Activated naive CD8-positive, alpha-beta T cell (primary cell): Measurements from ENCODE around the gene DOK5.

Experiments
- H3K27ac Mint-ChIP-seq: one replicate; pipeline ENCODE4 v1.8.0; 2021; ENCODE audit warnings: mixed read lengths
- H3K27me3 Mint-ChIP-seq: one replicate; pipeline ENCODE4 v1.8.0; 2021; ENCODE audit warnings: mixed read lengths
- H3K36me3 Mint-ChIP-seq: one replicate; pipeline ENCODE4 v1.8.0; 2021; ENCODE audit warnings: mixed read lengths
- H3K4me1 Mint-ChIP-seq: one replicate; pipeline ENCODE4 v1.8.0; 2021; ENCODE audit warnings: low read depth, mixed read lengths
- H3K4me3 Mint-ChIP-seq: one replicate; pipeline ENCODE4 v1.8.0; 2021; ENCODE audit warnings: mild to moderate bottlenecking, mixed read lengths
- H3K9me3 Mint-ChIP-seq: one replicate; pipeline ENCODE4 v1.8.0; 2021; ENCODE audit warnings: low read depth, mixed read lengths

DOK5 gene

DNA sequence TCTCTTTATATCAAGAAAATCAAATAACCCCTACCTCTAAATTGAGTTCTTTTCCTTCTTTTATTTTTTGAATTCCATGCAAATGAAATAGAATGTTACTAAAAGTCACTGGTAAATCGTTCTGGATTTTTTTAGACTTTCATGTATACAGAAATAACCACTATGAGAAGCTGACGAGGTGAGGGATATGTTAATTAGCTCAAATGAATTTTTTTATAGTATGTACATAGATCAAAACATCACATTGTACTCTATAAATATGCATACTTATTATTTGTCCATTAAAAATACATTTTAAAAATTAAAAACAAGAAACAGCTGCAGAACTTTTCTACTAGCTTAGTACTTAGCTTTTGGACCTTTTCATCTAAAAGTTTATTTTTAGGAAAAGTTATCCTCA is 165.4 kb downstream of the DOK5 start:
- H3K36me3 Mint-ChIP-seq: no peaks in the 10 kb centered on the region
- no peak overlapping the region for H3K27ac Mint-ChIP-seq
- H3K27me3 Mint-ChIP-seq: peaks cover 6% of the 10 kb centered on the region
- no peaks in the 10 kb centered on the region for H3K4me1 Mint-ChIP-seq
- H3K4me3 Mint-ChIP-seq: no peak overlapping the region
- no peaks in the 10 kb centered on the region for H3K9me3 Mint-ChIP-seq

DNA sequence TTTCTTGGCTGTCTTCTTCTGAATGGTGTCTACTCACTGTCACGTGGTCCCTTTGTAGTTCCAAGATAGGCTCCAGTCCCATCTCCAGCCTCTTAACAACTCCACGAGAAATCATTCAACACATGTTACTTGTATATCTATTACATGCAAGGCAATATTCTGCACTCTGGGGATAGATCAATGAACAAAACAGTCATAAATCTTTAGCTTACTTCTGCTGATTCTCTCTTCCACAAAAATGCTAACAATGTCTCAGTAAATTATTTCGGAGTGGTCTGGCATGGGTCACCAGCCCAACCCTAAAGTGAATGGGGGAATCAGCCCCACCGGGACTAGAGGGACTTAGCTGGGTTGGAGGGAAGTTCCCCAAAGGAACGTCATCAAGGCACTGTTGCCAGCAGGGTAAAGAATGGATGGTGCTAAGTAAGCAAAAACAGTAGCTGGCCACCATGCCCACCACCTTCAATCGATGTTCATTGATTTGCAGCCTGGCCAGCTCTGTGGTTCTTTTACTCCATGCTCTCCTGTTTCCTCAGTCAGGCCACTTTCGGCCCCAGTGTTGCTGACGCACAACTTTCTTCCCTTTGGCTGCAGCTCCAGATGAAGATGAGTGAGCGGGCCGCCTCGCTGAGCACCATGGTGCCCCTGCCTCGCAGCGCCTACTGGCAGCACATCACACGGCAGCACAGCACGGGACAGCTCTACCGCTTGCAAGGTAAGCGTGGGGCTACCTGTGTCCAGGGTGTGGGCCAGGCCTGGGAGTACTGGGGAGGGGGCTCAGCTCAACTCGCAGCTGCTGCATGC is 167.7 kb downstream of the DOK5 start:
- peaks cover 6% of the 10 kb centered on the region for H3K27me3 Mint-ChIP-seq
- no peak overlapping the region for H3K4me3 Mint-ChIP-seq
- no peak overlapping the region for H3K27ac Mint-ChIP-seq
- H3K36me3 Mint-ChIP-seq: no peaks in the 10 kb centered on the region
- H3K9me3 Mint-ChIP-seq: no peaks in the 10 kb centered on the region
- H3K4me1 Mint-ChIP-seq: no peaks in the 10 kb centered on the region

DNA sequence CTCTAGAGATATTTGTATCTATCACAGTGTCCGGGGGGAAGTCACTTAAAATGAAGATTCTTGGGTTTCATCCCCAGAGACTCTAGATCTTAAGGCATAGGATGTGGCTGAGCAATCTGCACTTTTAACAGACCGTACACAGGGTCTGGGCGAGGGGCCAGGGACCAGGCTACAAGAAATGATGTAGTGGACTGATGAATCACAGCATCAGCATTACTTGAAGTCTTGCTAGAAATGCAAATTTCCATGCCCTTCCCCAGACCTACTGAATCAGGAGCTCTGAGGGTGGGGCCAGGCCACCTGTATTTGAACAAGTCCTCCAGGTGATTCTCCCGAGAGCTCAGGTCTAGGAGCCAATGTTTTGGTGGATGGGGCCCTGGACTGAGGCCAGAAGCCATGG is 168.4 kb downstream of the DOK5 start:
- no peak overlapping the region for H3K4me3 Mint-ChIP-seq
- H3K27ac Mint-ChIP-seq: no peak overlapping the region

DNA sequence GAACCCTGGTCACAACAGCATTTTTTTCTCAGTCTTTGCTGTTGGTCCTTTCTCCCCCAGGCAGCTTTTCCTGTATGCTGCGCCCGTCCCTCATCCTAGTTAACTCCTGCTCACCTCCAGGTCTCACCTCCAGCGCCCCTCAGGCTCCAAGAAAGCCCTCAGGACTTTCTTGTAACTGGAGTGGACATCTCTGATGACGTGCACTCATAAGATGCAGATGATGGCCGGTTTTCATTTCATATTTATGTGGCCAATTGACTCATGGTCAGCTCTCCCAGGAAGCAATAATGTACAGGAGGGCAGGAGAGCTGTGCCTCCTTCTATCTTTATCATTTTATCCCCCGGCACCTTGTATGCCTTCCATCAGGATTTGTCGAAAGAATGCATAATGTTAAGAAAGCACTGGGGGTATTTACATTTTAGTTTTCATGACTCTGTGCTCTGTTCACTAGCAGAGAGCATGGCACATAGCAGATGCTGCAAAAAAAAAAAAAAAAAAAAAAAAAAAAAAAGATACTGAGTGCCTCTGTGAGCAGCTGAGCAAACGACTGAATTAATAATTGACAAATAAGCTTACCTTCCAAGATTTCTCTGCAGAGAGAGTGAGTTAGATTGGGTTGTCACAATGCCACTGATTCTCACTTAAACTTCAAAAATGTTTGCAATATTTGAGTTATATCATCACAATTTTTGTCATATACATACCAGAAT is 170.2 kb downstream of the DOK5 start:
- Mint-ChIP-seq H3K27ac (no peak overlapping the region), H3K9me3 (no peaks in the 10 kb centered on the region), H3K36me3 (no peaks in the 10 kb centered on the region), H3K4me1 (no peaks in the 10 kb centered on the region), H3K27me3 (peaks cover 3% of the 10 kb centered on the region), H3K4me3 (no peak overlapping the region)

More for the DNA sequence above, 168.4 kb downstream of the DOK5 start:
- Mint-ChIP-seq H3K27me3 (peaks cover 3% of the 10 kb centered on the region), H3K9me3 (no peaks in the 10 kb centered on the region), H3K36me3 (no peaks in the 10 kb centered on the region), H3K4me1 (no peaks in the 10 kb centered on the region)

DNA sequence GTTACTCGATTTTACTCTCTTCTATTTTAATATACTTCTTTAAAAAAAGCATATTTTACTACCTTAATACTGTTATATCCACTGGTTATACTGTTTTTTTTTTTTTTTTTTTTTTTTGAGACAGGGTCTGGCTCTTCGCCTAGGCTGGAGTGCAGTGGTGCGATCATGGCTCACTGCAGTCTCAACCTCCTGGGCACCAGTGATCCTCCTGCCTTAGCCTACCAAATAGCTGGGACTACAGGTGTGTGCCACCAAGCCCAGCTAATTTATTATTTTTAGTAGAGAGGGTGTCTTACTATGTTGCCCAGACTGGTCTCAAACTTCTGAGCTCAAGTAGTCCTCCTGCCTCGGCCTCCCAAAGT is 170.7 kb downstream of the DOK5 start:
- no peaks in the 10 kb centered on the region for H3K9me3 Mint-ChIP-seq
- H3K36me3 Mint-ChIP-seq: no peaks in the 10 kb centered on the region

DNA sequence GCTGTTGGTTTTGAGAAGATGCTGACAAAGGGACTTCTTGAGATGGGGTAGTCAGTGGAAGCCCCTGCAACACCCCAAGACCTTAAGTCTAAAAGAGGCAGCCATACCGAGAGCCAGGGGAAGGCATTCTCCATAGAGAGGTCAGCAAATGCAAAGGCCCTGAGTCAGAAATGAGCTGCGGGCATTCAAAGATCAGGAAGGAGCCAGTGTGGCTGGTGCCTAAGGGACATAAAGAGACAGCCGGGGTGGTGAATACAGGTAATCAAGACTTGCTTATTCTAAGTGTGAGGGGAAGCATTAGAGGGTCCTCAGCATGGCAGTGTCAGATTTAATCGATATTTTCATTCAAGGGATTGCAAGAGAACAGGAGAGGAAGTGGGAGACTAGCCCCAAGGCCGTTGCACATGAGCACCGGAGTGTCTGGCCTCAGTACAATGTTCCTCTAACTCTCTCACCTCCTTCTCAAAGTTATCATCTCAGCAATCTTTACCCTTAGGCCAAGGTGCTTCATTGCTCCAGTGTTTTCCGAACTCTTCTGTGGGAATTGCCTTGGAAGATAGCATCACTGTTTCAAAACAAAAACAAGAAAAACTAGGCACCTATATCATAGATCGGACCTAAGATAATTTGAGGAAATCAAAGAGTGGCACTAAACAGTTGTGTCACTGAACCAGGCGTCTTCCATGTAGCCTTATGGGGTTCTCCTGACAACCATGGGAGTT is 173.2 kb downstream of the DOK5 start:
- H3K36me3 Mint-ChIP-seq: no peaks in the 10 kb centered on the region
- H3K27ac Mint-ChIP-seq: no peak overlapping the region
- peaks cover 7% of the 10 kb centered on the region for H3K27me3 Mint-ChIP-seq
- H3K4me1 Mint-ChIP-seq: no peaks in the 10 kb centered on the region
- no peaks in the 10 kb centered on the region for H3K9me3 Mint-ChIP-seq
- H3K4me3 Mint-ChIP-seq: no peak overlapping the region

More for the DNA sequence above, 170.7 kb downstream of the DOK5 start:
- no peak overlapping the region for H3K4me3 Mint-ChIP-seq
- no peaks in the 10 kb centered on the region for H3K4me1 Mint-ChIP-seq
- H3K27ac Mint-ChIP-seq: no peak overlapping the region
- peaks cover 3% of the 10 kb centered on the region for H3K27me3 Mint-ChIP-seq

DNA sequence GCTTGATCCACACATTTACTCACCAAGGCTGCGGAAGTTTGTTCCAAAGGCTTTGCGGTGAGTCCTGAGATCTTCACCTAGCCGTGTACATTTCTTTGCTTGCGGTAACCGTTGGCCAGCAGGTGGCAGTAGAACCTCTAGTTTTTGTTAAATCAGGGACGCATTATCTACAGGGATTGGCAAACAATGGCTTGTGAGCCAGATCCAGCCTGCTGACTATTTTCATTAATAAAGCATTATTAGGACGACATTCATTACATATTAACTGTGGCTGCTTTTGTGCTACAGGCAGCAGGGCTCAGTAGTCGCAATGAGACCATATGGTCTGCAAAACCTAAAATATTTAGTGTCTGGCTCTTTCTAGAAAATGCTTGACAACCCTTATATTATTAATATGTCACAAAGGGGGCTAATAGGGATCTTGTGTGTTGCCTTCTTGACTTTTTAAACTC is 174.1 kb downstream of the DOK5 start:
- Mint-ChIP-seq H3K9me3 (no peaks in the 10 kb centered on the region), H3K27me3 (peaks cover 9% of the 10 kb centered on the region), H3K27ac (no peak overlapping the region), H3K4me1 (no peaks in the 10 kb centered on the region), H3K4me3 (no peak overlapping the region), H3K36me3 (no peaks in the 10 kb centered on the region)

DNA sequence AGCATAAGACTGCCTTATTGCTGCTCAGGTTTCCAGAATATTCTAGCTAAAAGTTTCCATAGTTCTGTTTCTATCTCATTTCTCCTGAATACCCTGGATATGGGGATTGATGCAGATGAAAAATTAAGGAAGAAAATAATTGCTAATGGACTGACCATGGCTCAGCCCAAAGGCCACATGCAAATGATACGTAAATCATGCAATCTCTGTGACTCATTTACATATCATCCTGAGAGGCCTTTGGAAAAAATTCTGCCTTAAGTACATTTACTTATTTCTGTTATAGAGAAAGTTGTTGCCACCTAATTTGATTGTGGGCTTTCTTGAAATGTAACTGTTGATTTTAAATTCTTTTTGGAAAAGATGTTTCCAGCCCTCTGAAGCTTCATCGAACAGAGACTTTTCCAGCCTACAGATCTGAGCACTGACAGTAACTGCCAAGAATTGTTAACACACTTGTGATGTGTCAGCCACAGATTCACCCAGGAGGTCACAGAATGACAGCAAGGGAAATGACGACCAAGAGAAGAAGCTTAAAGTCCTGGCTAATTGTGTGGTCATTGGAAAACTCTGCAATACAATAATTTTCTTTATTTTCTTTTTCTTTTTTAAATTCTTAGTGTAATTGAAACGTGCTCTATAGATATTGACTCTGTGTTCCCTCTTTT is 174.8 kb downstream of the DOK5 start:
- no peaks in the 10 kb centered on the region for H3K9me3 Mint-ChIP-seq
- no peaks in the 10 kb centered on the region for H3K36me3 Mint-ChIP-seq
- peaks cover 9% of the 10 kb centered on the region for H3K27me3 Mint-ChIP-seq
- H3K27ac Mint-ChIP-seq: no peak overlapping the region
- no peaks in the 10 kb centered on the region for H3K4me1 Mint-ChIP-seq
- no peak overlapping the region for H3K4me3 Mint-ChIP-seq

DNA sequence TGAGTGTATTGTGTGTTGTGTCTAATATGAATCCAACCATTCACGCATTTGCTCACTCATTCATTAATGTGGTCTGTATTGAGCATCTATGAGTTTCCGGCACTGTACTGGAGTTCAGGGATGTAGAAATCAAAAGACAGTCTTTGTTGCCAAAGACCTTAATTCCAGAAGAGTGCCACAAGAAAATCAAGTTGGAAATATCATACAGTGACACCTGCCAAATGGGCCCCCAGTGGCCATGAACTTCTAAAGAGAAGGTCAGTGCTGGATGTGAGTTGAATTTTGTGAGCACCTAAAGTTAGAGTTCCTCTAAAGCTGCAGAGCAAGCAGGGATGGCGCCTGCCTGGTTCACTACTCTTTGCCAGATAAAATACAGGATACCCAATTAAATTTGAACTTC is 175.9 kb downstream of the DOK5 start:
- H3K4me1 Mint-ChIP-seq: no peaks in the 10 kb centered on the region
- no peaks in the 10 kb centered on the region for H3K9me3 Mint-ChIP-seq
- peaks cover 9% of the 10 kb centered on the region for H3K27me3 Mint-ChIP-seq
- H3K27ac Mint-ChIP-seq: no peak overlapping the region
- H3K4me3 Mint-ChIP-seq: no peak overlapping the region
- no peaks in the 10 kb centered on the region for H3K36me3 Mint-ChIP-seq

DNA sequence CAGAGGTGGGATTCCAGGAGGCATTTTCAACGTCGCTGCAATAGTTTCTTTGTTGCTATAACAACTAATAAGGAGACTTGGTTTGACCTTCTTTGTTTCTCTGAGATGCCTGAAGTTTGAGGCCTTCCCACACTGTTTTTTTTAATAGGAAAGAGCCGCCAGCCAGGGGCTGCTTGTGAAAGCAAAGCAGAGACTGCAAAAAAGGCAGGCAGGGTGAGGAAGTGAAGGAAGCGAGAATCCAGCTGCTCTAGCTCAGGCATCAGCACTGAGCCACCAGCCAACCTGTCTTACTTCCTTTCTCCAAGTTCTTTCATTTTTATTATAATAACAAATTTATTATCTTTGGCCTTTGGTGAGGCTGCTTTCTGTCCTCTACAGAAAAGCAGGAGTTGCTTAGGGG is 179.1 kb downstream of the DOK5 start:
- Mint-ChIP-seq H3K27ac (no peak overlapping the region), H3K4me1 (no peaks in the 10 kb centered on the region), H3K27me3 (peaks cover 7% of the 10 kb centered on the region), H3K4me3 (no peak overlapping the region), H3K36me3 (no peaks in the 10 kb centered on the region), H3K9me3 (no peaks in the 10 kb centered on the region)

DNA sequence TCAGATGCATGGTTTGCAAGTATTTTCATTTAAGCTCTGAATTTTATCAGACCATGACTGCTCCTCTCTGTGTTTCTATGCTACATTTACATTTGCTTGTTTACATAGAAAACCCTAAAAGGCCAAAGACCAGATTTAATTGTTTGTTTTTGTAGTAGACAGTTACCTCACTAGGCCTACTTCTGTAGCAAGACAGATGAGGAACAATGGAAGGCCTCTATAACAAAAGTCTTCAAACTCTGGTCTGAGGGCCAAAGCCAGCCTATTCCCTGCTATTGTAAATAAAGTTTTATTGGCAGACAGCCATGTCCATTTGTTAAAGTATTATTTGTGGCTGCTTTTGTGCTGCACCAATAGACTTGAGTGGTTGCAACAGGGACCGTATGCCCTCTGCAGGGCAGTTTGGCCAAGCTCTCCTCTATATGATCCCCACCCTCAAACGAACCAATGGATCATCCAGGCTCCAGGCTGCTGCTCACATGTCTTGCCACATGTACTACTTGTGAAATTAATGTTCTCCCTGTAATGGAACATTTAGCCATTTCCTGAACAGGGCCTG is 182.0 kb downstream of the DOK5 start:
- H3K27ac Mint-ChIP-seq: no peak overlapping the region
- peaks cover 7% of the 10 kb centered on the region for H3K27me3 Mint-ChIP-seq
- H3K36me3 Mint-ChIP-seq: no peaks in the 10 kb centered on the region
- no peak overlapping the region for H3K4me3 Mint-ChIP-seq
- H3K4me1 Mint-ChIP-seq: no peaks in the 10 kb centered on the region
- H3K9me3 Mint-ChIP-seq: no peaks in the 10 kb centered on the region

DNA sequence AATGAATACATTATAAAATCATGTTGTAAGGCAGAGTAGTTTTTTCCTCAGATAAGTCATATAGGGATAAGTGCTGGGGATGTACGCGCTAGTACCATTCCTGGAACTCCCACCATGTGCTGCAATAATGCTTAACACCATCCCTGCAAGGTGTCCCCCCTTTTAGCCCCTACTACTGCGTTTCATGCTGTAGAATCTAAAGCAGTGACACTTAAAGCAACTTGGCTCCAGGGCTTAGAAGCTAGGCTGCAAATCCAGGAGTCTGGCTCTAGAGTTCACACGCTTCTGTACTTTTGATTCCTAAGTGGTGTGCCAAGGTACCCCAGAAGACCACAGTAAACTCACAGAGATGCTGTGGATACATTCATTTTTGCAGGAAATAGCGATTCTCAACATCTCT is 183.1 kb downstream of the DOK5 start:
- Mint-ChIP-seq H3K4me3 (no peak overlapping the region), H3K9me3 (no peaks in the 10 kb centered on the region), H3K27ac (no peak overlapping the region), H3K4me1 (no peaks in the 10 kb centered on the region), H3K27me3 (peaks cover 3% of the 10 kb centered on the region), H3K36me3 (no peaks in the 10 kb centered on the region)

DNA sequence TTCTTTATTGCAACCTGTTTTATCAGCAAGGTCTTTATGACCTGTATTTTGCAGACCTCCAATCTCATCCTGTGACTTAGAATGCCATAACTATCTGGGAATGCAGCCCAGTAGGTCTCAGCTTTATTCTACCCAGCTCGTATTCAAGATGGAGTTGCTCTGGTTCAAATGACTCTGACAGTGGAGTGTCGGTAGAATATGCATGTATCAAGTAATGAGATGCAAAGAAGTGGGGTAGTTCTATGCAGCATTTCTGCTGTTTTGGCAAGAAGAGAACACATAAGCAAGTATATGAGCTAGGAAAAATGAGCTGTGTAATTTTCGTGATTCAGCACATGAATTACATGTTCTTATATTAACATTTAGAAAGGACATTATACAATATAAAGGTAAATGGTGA is 185.9 kb downstream of the DOK5 start:
- peaks cover 2% of the 10 kb centered on the region for H3K27me3 Mint-ChIP-seq

DNA sequence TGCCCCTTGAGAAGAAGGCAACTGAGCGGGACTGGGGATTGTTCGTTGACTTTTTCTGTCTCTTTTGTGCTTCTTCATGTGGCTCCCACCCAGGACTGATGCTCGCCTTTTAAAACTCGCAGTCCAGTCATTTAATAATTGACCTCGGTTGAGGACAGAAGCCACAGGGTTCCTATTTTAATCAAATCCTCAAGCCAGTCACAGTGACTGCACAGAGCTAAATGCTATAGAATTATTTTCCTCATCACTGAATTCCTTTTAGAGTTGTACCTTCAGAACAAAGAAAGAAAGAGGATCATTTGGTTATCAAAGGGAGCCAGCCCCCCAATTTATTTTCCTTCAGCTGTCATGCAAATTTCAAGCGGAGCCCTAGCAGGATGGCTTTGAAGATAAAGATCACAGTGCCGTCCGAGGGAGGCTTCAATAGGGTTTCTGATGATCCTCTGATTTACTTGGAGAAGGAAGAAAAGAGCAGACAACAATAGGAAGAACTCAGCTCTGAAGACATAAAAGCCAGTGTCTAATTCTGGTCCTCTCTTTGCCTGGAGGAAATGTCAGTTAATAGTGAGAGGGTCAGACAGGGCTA is 186.6 kb downstream of the DOK5 start:
- Mint-ChIP-seq H3K27me3 (peaks cover 2% of the 10 kb centered on the region), H3K9me3 (no peaks in the 10 kb centered on the region), H3K27ac (no peak overlapping the region), H3K36me3 (no peaks in the 10 kb centered on the region), H3K4me3 (no peak overlapping the region), H3K4me1 (no peaks in the 10 kb centered on the region)

More for the DNA sequence above, 185.9 kb downstream of the DOK5 start:
- H3K36me3 Mint-ChIP-seq: no peaks in the 10 kb centered on the region
- H3K4me1 Mint-ChIP-seq: no peaks in the 10 kb centered on the region
- no peaks in the 10 kb centered on the region for H3K9me3 Mint-ChIP-seq
- H3K27ac Mint-ChIP-seq: no peak overlapping the region
- H3K4me3 Mint-ChIP-seq: no peak overlapping the region
